ENCODE data around the gene AIFM1.
A peak's percentile ranks its signal among the peaks of the same experiment; 100 is the strongest.

The AIFM1 gene

GRCh38 chrX:130167040-130167439 is 1.4 kb upstream of the AIFM1 start:
- H3K4me3 ChIP-seq, result peak overlapping the region in 1 of 2 donors; percentile 65
- intact Hi-C loops (cut with DNase I; ENCODE audit: low total_unique reads), result no loop called here
- no peak for DNase-seq
- H3K9me3 ChIP-seq, result no peaks in the 10 kb centered on the region
- no peak for TF ChIP-seq CTCF (IDR thresholded peaks at IDR 0.05)
- no peaks in the 10 kb centered on the region for H3K36me3 ChIP-seq
- peaks cover 0 to 16% (median 2%) of the 10 kb centered on the region in 4 donors for H3K4me1 ChIP-seq
- no peaks in the 10 kb centered on the region for H3K27me3 ChIP-seq
- peak overlapping the region; percentile 86 to 90 for H3K27ac ChIP-seq

GRCh38 chrX:130166503-130166777 is 799 bp upstream of the AIFM1 start:
- TF ChIP-seq CTCF (IDR thresholded peaks at IDR 0.05), result no peak
- intact Hi-C loops (cut with DNase I; ENCODE audit: low total_unique reads), result no loop called here

DNA sequence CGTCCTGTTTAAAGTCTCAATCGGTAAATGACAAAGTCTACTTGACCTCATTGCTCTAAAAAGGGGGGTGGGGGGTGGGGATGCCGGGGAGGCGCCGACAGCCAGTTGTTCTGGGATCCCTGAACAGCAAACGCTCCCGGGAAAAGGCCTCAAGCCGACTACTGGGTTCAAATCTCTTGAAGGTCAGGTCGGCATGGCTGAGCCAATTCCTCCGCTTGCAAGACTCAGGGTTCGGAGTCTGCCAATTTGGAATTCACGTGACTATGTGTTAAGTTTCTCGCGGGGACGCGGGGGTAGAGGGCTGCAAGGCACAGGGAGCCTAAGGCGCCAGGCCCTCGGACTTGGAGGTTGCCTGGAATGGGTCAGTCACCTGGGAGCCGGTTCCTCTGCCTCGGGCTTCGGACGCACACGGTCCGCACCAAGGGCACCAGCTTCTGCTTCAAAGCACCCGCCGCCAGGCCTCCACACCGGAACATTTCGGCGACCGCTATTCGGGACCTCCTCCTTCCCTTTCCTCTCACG is 399 bp downstream of the AIFM1 start:
- Histone ChIP-seq H3K27me3 (no peaks in the 10 kb centered on the region), H3K27ac (peak overlapping the region; percentile 86 to 90), H3K4me1 (peaks cover 0 to 13% (median 0%) of the 10 kb centered on the region in 4 donors), H3K9me3 (no peaks in the 10 kb centered on the region), H3K4me3 (peak overlapping the region; percentile 65 to 70), H3K36me3 (no peaks in the 10 kb centered on the region)
- TF ChIP-seq CTCF (IDR thresholded peaks at IDR 0.05), result no peak
- intact Hi-C loops (cut with DNase I; ENCODE audit: low total_unique reads), result no loop called here
- DNase-seq, result peak; percentile 44 to 74

More at GRCh38 chrX:130166503-130166777, 799 bp upstream of the AIFM1 start:
- H3K4me3 ChIP-seq, result peak overlapping the region; percentile 65 to 70
- H3K4me1 ChIP-seq, result peaks cover 0 to 13% (median 0%) of the 10 kb centered on the region in 4 donors
- no peaks in the 10 kb centered on the region for H3K9me3 ChIP-seq
- H3K36me3 ChIP-seq, result no peaks in the 10 kb centered on the region
- peak overlapping the region; percentile 86 to 90 for H3K27ac ChIP-seq
- H3K27me3 ChIP-seq, result no peaks in the 10 kb centered on the region
- no peak for DNase-seq

- intact Hi-C loops (cut with DNase I; ENCODE audit: low total_unique reads), result no loop called here
- no peaks in the 10 kb centered on the region for H3K27me3 ChIP-seq
- no peaks in the 10 kb centered on the region for H3K9me3 ChIP-seq
- no peaks in the 10 kb centered on the region for H3K36me3 ChIP-seq
- H3K27ac ChIP-seq, result no peak overlapping the region
- TF ChIP-seq CTCF (IDR thresholded peaks at IDR 0.05), result no peak
- H3K4me3 ChIP-seq, result no peak overlapping the region
- peaks cover 0 to 13% (median 0%) of the 10 kb centered on the region in 4 donors for H3K4me1 ChIP-seq
- no peak for DNase-seq
Measured at GRCh38 chrX:130163398-130163797, 2.2 kb downstream of the AIFM1 start.

- Histone ChIP-seq H3K4me1 (peaks cover 0 to 13% (median 0%) of the 10 kb centered on the region in 4 donors), H3K9me3 (no peaks in the 10 kb centered on the region), H3K27ac (no peak overlapping the region), H3K36me3 (no peaks in the 10 kb centered on the region), H3K27me3 (no peaks in the 10 kb centered on the region), H3K4me3 (no peak overlapping the region)
- intact Hi-C loops (cut with DNase I; ENCODE audit: low total_unique reads), result no loop called here
- TF ChIP-seq CTCF (IDR thresholded peaks at IDR 0.05), result no peak
- DNase-seq, result no peak
Measured at GRCh38 chrX:130162094-130162735, 3.4 kb downstream of the AIFM1 start.
